Astrocyte (in vitro differentiated cells and primary cell): ENCODE measurements around the gene AHSA1. TPM values are rescaled to one million over a fixed set of nuclear protein-coding genes. Genes with fewer than 3 reads are reported as not detected.

Experiments used
- DNase-seq: peaks from one replicate; pipeline ENCODE4 v3.0.0-alpha.2; 2010; ENCODE audit warnings: low read depth
- FAIRE-seq: peaks from 2 replicates; lab custom pipeline; 2011; peaks lifted over from hg19 to GRCh38; lab: Jason Lieb, UNC
- H2AFZ ChIP-seq: 2 replicates; pipeline ENCODE4 v1.6.0; 2012; ENCODE audit warnings: low read depth, low read length, inconsistent platforms
- H3K27ac ChIP-seq: 2 replicates; pipeline ENCODE4 v1.5.1; 2011; ENCODE audit warnings: low read depth, low read length, inconsistent platforms
- H3K27me3 ChIP-seq: 2 replicates; pipeline ENCODE4 v1.6.0; 2011; ENCODE audit warnings: low read length, inconsistent platforms; ENCODE audit not compliant: insufficient read depth
- H3K36me3 ChIP-seq: 2 replicates; pipeline ENCODE4 v1.5.1; 2011; ENCODE audit warnings: low read length, inconsistent platforms; ENCODE audit not compliant: insufficient read depth
- H3K4me1 ChIP-seq: 2 replicates; pipeline ENCODE4 v1.5.1; 2011; ENCODE audit warnings: low read length, inconsistent platforms; ENCODE audit not compliant: insufficient read depth
- H3K4me2 ChIP-seq: 2 replicates; pipeline ENCODE4 v1.6.0; 2012; ENCODE audit warnings: low read length, inconsistent platforms
- H3K4me3 ChIP-seq: 2 replicates; pipeline ENCODE4 v1.5.1; 2011; ENCODE audit warnings: low read depth, mild to moderate bottlenecking, low read length, inconsistent platforms; ENCODE audit not compliant: insufficient read depth
- H3K79me2 ChIP-seq: 2 replicates; pipeline ENCODE4 v1.6.0; 2012; ENCODE audit warnings: mild to moderate bottlenecking, low read length, inconsistent platforms; ENCODE audit not compliant: insufficient read depth
- H3K9ac ChIP-seq: 2 replicates; pipeline ENCODE4 v1.6.0; 2012; ENCODE audit warnings: mild to moderate bottlenecking, low read length, inconsistent platforms
- H3K9me3 ChIP-seq: 2 replicates; pipeline ENCODE4 v1.5.1; 2012; ENCODE audit warnings: low read depth, mild to moderate bottlenecking, low read length, inconsistent platforms; ENCODE audit not compliant: insufficient read depth
- H4K20me1 ChIP-seq: 2 replicates; pipeline ENCODE4 v1.6.0; 2012; ENCODE audit warnings: low read length, inconsistent platforms; ENCODE audit not compliant: insufficient read depth
- H3K27ac Mint-ChIP-seq: one replicate; pipeline ENCODE4 v1.8.0; 2021; ENCODE audit warnings: mild to moderate bottlenecking, mixed read lengths; ENCODE audit not compliant: unreplicated experiment
- H3K27me3 Mint-ChIP-seq: one replicate; pipeline ENCODE4 v1.8.0; 2021; ENCODE audit warnings: low read depth, mixed read lengths; ENCODE audit not compliant: unreplicated experiment
- H3K36me3 Mint-ChIP-seq: one replicate; pipeline ENCODE4 v1.8.0; 2021; ENCODE audit warnings: low read depth, mixed read lengths; ENCODE audit not compliant: unreplicated experiment
- H3K4me1 Mint-ChIP-seq: one replicate; pipeline ENCODE4 v1.8.0; 2021; ENCODE audit warnings: low read depth, mixed read lengths; ENCODE audit not compliant: unreplicated experiment
- H3K4me3 Mint-ChIP-seq: one replicate; pipeline ENCODE4 v1.8.0; 2021; ENCODE audit warnings: mild to moderate bottlenecking, moderate library complexity, mixed read lengths; ENCODE audit not compliant: unreplicated experiment
- H3K9me3 Mint-ChIP-seq: one replicate; pipeline ENCODE4 v1.8.0; 2021; ENCODE audit warnings: mild to moderate bottlenecking, mixed read lengths; ENCODE audit not compliant: unreplicated experiment
- EZH2 ChIP-seq: IDR thresholded peaks from 2 replicates; pipeline ENCODE4 v1.6.1; 2012; ENCODE audit warnings: mild to moderate bottlenecking, low read length, inconsistent platforms; ENCODE audit not compliant: insufficient read depth
- total RNA-seq: library from RNA; stranded (reverse); gene quantifications from 2 replicates; pipeline ENCODE4 v1.2.1, GENCODE V29; 2021
- TF ChIP-seq, protein P1 (sequence below): IDR thresholded peaks from 2 replicates; pipeline ENCODE4 v1.5.1; 2011; ENCODE audit warnings: low read depth, mild to moderate bottlenecking, inconsistent platforms, low read length, moderate library complexity; ENCODE audit not compliant: insufficient read depth

AHSA1 gene
- total RNA-seq, 1 donor from 2014 or later, result 157 TPM

DNA sequence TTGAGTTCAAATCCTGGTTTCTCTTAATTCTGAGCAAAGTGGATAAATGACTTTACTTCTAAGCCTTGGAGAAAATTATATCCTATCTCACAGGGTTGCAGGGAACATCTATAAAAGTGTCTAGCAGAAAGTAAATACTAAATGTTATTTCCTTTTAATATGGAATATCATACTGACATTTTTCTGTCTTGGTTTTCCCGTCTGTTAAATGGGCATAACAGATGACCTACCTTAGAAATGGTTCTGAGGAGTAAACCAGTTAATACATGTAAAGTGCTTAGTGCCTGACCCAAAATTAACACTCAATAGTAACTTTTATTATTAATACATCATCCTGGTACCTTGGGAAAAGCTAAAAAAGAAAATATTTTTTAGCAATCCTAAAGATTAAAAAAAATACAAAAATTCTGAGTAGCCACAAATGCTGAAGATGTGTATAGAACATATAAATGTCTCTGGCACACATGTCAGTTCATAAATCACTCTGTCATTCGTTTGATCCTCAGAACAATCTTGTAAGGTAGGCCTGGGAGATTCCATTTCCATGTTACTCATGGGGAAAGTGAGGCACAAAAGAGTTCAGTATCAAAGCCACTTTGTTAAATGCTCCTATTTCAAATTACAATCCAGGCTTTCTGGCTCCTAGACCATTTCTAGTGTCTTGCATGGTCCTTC is 1.8 kb upstream of the AHSA1 start:
- no peak for DNase-seq
- no peak overlapping the region for H3K27ac Mint-ChIP-seq
- H3K4me1 ChIP-seq, result peaks cover 16% of the 10 kb centered on the region
- H2AFZ ChIP-seq, result no peak overlapping the region
- peaks cover 10% of the 10 kb centered on the region for H3K36me3 Mint-ChIP-seq
- no peaks in the 10 kb centered on the region for H3K27me3 ChIP-seq
- H3K27ac ChIP-seq, result no peak overlapping the region
- H3K36me3 ChIP-seq, result peaks cover 24% of the 10 kb centered on the region
- peak overlapping the region; percentile 100 for H3K4me3 Mint-ChIP-seq
- no peak for FAIRE-seq
- H3K4me1 Mint-ChIP-seq, result peaks cover 8% of the 10 kb centered on the region
- H4K20me1 ChIP-seq, result peaks cover 29% of the 10 kb centered on the region
- peak overlapping the region; percentile 94 for H3K9ac ChIP-seq
- no peaks in the 10 kb centered on the region for H3K9me3 Mint-ChIP-seq
- TF ChIP-seq EZH2, result no peak
- TF ChIP-seq, protein P1, sequence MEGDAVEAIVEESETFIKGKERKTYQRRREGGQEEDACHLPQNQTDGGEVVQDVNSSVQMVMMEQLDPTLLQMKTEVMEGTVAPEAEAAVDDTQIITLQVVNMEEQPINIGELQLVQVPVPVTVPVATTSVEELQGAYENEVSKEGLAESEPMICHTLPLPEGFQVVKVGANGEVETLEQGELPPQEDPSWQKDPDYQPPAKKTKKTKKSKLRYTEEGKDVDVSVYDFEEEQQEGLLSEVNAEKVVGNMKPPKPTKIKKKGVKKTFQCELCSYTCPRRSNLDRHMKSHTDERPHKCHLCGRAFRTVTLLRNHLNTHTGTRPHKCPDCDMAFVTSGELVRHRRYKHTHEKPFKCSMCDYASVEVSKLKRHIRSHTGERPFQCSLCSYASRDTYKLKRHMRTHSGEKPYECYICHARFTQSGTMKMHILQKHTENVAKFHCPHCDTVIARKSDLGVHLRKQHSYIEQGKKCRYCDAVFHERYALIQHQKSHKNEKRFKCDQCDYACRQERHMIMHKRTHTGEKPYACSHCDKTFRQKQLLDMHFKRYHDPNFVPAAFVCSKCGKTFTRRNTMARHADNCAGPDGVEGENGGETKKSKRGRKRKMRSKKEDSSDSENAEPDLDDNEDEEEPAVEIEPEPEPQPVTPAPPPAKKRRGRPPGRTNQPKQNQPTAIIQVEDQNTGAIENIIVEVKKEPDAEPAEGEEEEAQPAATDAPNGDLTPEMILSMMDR, result no peak
- H3K4me2 ChIP-seq, result peak overlapping the region; percentile 92
- H3K27me3 Mint-ChIP-seq, result no peaks in the 10 kb centered on the region
- no peaks in the 10 kb centered on the region for H3K9me3 ChIP-seq
- peak overlapping the region; percentile 89 for H3K4me3 ChIP-seq
- H3K79me2 ChIP-seq, result peaks cover 64% of the 10 kb centered on the region

DNA sequence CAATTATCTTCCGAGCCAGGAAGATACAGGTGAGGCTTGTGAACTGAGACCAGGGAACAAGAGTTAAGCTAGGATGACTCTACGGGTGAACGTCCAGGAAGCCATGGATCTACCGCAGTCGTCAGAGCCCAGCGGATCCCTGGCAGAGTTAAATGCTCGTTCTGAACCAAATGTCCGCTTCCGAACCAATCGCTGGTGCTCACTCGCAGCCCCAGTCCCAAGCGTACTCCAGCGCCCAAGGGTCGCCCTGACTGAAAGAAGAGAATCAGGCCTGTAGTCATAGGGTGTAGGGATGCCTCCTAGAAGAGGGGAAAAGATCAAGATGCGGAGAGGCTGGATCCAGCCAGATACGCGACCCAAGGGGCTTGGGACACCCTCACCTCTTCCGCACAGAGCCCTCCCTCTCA is 775 bp upstream of the AHSA1 start:
- Histone ChIP-seq H2AFZ (peak overlapping the region; percentile 86), H3K36me3 (peaks cover 26% of the 10 kb centered on the region), H4K20me1 (peaks cover 39% of the 10 kb centered on the region), H3K9me3 (no peaks in the 10 kb centered on the region), H3K79me2 (peaks cover 73% of the 10 kb centered on the region), H3K4me3 (peak overlapping the region; percentile 89), H3K27me3 (no peaks in the 10 kb centered on the region), H3K27ac (peak overlapping the region; percentile 96), H3K4me1 (peaks cover 16% of the 10 kb centered on the region), H3K4me2 (peak overlapping the region; percentile 92), H3K9ac (peak overlapping the region; percentile 94)
- Mint-ChIP-seq H3K27me3 (no peaks in the 10 kb centered on the region), H3K4me1 (peaks cover 8% of the 10 kb centered on the region), H3K9me3 (no peaks in the 10 kb centered on the region), H3K27ac (peak overlapping the region; percentile 100), H3K36me3 (peaks cover 4% of the 10 kb centered on the region), H3K4me3 (peak overlapping the region; percentile 100)
- FAIRE-seq (no peak), DNase-seq (peak; percentile 34)
- TF ChIP-seq, protein P1, result no peak
- TF ChIP-seq EZH2, result no peak
